Ishikawa (cell line): ENCODE results near the gene DVL2.

Source experiments
- CEBPB ChIP-seq: IDR thresholded peaks from 2 replicates; pipeline ENCODE4 v1.6.1; 2012
- CREB1 ChIP-seq: IDR thresholded peaks from 2 replicates; pipeline ENCODE4 v1.6.1; 2012; ENCODE audit warnings: low read depth
- EGR1 ChIP-seq: IDR thresholded peaks from 2 replicates; pipeline ENCODE4 v1.6.1; 2012
- EP300 ChIP-seq: IDR thresholded peaks from 2 replicates; pipeline ENCODE4 v1.6.1; 2012; ENCODE audit warnings: borderline replicate concordance
- FOXM1 ChIP-seq: IDR thresholded peaks from 2 replicates; pipeline ENCODE4 v1.6.1; 2012; ENCODE audit warnings: low read depth, borderline replicate concordance
- MAX ChIP-seq: IDR thresholded peaks from 2 replicates; pipeline ENCODE4 v1.6.1; 2012
- NFIC ChIP-seq: IDR thresholded peaks from 2 replicates; pipeline ENCODE4 v1.6.1; 2012
- RAD21 ChIP-seq: IDR thresholded peaks from 2 replicates; pipeline ENCODE4 v1.6.1; 2012; ENCODE audit warnings: low read depth
- REST ChIP-seq: IDR thresholded peaks from 2 replicates; pipeline ENCODE4 v1.6.1; 2012; ENCODE audit warnings: low read depth, mild to moderate bottlenecking
- TAF1 ChIP-seq: IDR thresholded peaks from 2 replicates; pipeline ENCODE4 v1.6.1; 2012; ENCODE audit warnings: low read depth, mild to moderate bottlenecking
- TCF12 ChIP-seq: IDR thresholded peaks from 2 replicates; pipeline ENCODE4 v1.6.1; 2012; ENCODE audit warnings: low read depth
- TEAD4 ChIP-seq: IDR thresholded peaks from 2 replicates; pipeline ENCODE4 v1.6.1; 2012
- USF1 ChIP-seq: IDR thresholded peaks from 2 replicates; pipeline ENCODE4 v1.6.1; 2012
- YY1 ChIP-seq: IDR thresholded peaks from 2 replicates; pipeline ENCODE4 v1.6.1; 2012; ENCODE audit warnings: low read depth
- ZBTB7A ChIP-seq: IDR thresholded peaks from 2 replicates; pipeline ENCODE4 v1.6.1; 2012; ENCODE audit warnings: low read depth

Gene DVL2

GRCh38 chr17:7220593-7221277 lies 13.6 kb downstream of the DVL2 start:
- TF ChIP-seq NFIC: no peak; the same call in 1 of the 2 replicates
- TF ChIP-seq ZBTB7A: no peak
- peak; percentile 43; the same call in 1 of the 2 replicates for TF ChIP-seq RAD21

- TF ChIP-seq MAX: peak; percentile 40; the same call in 1 of the 2 replicates
- no peak for TF ChIP-seq CEBPB
- peak; percentile 47; the same call in 1 of the 2 replicates for TF ChIP-seq EP300
- TF ChIP-seq REST: no peak
- no peak; the same call in 1 of the 2 replicates for TF ChIP-seq TEAD4
- TF ChIP-seq NFIC: peak; percentile 7; the same call in 1 of the 2 replicates
- TF ChIP-seq ZBTB7A: peak; percentile 84; the same call in 1 of the 2 replicates
- no peak for TF ChIP-seq RAD21
- TF ChIP-seq EGR1: peak; percentile 98
- TF ChIP-seq TCF12: peak; percentile 50; the same call in 1 of the 2 replicates
- TF ChIP-seq FOXM1: no peak
- no peak; the same call in 1 of the 2 replicates for TF ChIP-seq CREB1
- TF ChIP-seq YY1: no peak; the same call in 1 of the 2 replicates
- peak; percentile 75 for TF ChIP-seq TAF1
- TF ChIP-seq USF1: no peak
Measured at GRCh38 chr17:7219812-7220592, 14.3 kb downstream of the DVL2 start, which contains the start of the genes ACADVL and DLG4. TSS of gene ACADVL (plus strand) at chr17:7219938. CDS start at chr17:7219985, 47 bp downstream. TSS of gene DLG4 (minus strand) at chr17:7219836.

GRCh38 chr17:7219229-7219811 lies 15.0 kb downstream of the DVL2 start:
- TF ChIP-seq FOXM1: no peak
- TF ChIP-seq ZBTB7A: no peak
- TF ChIP-seq EGR1: no peak
- no peak for TF ChIP-seq USF1
- TF ChIP-seq REST: no peak
- TF ChIP-seq CEBPB: no peak
- no peak for TF ChIP-seq YY1
- TF ChIP-seq MAX: no peak

GRCh38 chr17:7218758-7219157 lies 15.6 kb downstream of the DVL2 start:
- no peak for TF ChIP-seq MAX
- no peak for TF ChIP-seq TCF12
- no peak for TF ChIP-seq RAD21
- no peak for TF ChIP-seq YY1
- TF ChIP-seq USF1: no peak
- TF ChIP-seq CEBPB: no peak
- TF ChIP-seq TEAD4: no peak
- TF ChIP-seq REST: no peak
- no peak for TF ChIP-seq NFIC
- no peak for TF ChIP-seq TAF1
- no peak for TF ChIP-seq EP300
- no peak for TF ChIP-seq EGR1
